H1 (cell line): ENCODE measurements around the gene HMCN1. TPM values are rescaled to one million over a fixed set of nuclear protein-coding genes. Genes with fewer than 3 reads are reported as not detected.

Experiments used
- CTCF ChIA-PET: fragments of 300-600 bp; sonication (Branson Sonifier 250); formaldehyde crosslinking; loops from one replicate; lab custom pipeline; 2021; ENCODE audit not compliant: partially characterized antibody; lab: Charles Lee
- POLR2A ChIA-PET: fragments of 300-600 bp; sonication (Branson Sonifier 250); formaldehyde crosslinking; loops from one replicate; lab custom pipeline; 2021; ENCODE audit warnings: inconsistent platforms; ENCODE audit not compliant: partially characterized antibody; lab: Charles Lee
- DNase-seq, 2 experiments: peaks; one replicate each; pipeline versions ENCODE4 v3.0.0 to v3.0.0-alpha.2; 2010 to 2022; ENCODE audit warnings: low spot score in 2 of 2, low read depth in 1 of 2, mixed read lengths in 1 of 2
- FAIRE-seq: peaks from 2 replicates; lab custom pipeline; 2011; peaks lifted over from hg19 to GRCh38; lab: Jason Lieb, UNC
- H2AFZ ChIP-seq: 2 replicates; pipeline ENCODE4 v1.8.1; 2012; ENCODE audit warnings: low read length, inconsistent platforms
- H2AK5ac ChIP-seq: 2 replicates; pipeline ENCODE4 v1.6.1; 2013; ENCODE audit warnings: low read depth, low read length
- H2BK120ac ChIP-seq: replicated peaks from 2 replicates; pipeline ENCODE3; 2013; ENCODE audit warnings: low read depth, low read length, inconsistent platforms
- H2BK12ac ChIP-seq: 2 replicates; pipeline ENCODE4 v1.6.1; 2013; ENCODE audit warnings: low read depth, low read length
- H2BK15ac ChIP-seq: 2 replicates; pipeline ENCODE4 v1.6.1; 2013; ENCODE audit warnings: low read length
- H2BK20ac ChIP-seq: 2 replicates; pipeline ENCODE4 v1.6.1; 2013; ENCODE audit warnings: low read length
- H2BK5ac ChIP-seq: 2 replicates; pipeline ENCODE4 v1.6.1; 2013; ENCODE audit warnings: low read depth, low read length
- H3K14ac ChIP-seq: 2 replicates; pipeline ENCODE4 v1.6.1; 2013; ENCODE audit warnings: inconsistent platforms; ENCODE audit not compliant: insufficient read length
- H3K18ac ChIP-seq: 2 replicates; pipeline ENCODE4 v1.6.1; 2013; ENCODE audit warnings: low read length; ENCODE audit errors: extremely low read depth
- H3K23ac ChIP-seq: 2 replicates; pipeline ENCODE4 v1.6.1; 2013; ENCODE audit warnings: inconsistent platforms; ENCODE audit not compliant: insufficient read length
- H3K23me2 ChIP-seq: 2 replicates; pipeline ENCODE4 v1.6.1; 2013; ENCODE audit warnings: low read depth, low read length
- H3K27ac ChIP-seq: 2 replicates; pipeline ENCODE4 v1.6.1; 2011; ENCODE audit warnings: low read depth, low read length, inconsistent platforms
- H3K27me3 ChIP-seq, 4 experiments: replicated peaks in 1 of 4; 1 replicate in 1 of 4; 2 replicates in 3 of 4; pipeline versions ENCODE4 v1.6.1 to v1.8.1; 2011 to 2013; ENCODE audit warnings: low read length in 3 of 4, mild to moderate bottlenecking in 3 of 4, inconsistent platforms in 2 of 4, mixed read lengths in 2 of 4, moderate library complexity in 1 of 4; ENCODE audit not compliant: control insufficient read depth in 3 of 4, insufficient read depth in 3 of 4; ENCODE audit errors: extremely low read depth in 1 of 4
- H3K36me3 ChIP-seq, 4 experiments: 2 replicates each; pipeline versions ENCODE4 v1.6.1 to v1.8.1; 2011 to 2013; ENCODE audit warnings: mild to moderate bottlenecking in 4 of 4, low read length in 3 of 4, moderate library complexity in 2 of 4, control low read depth in 1 of 4, inconsistent platforms in 1 of 4; ENCODE audit not compliant: insufficient read depth in 4 of 4, control insufficient read depth in 2 of 4
- H3K4ac ChIP-seq: replicated peaks from 2 replicates; pipeline ENCODE3; 2013; ENCODE audit warnings: low read length, low read depth, mixed read lengths, inconsistent platforms; ENCODE audit not compliant: insufficient read length
- H3K4me1 ChIP-seq, 4 experiments: replicated peaks in 1 of 4; 1 replicate in 1 of 4; 2 replicates in 3 of 4; pipeline versions ENCODE4 v1.6.1 to v1.8.1; 2011 to 2013; ENCODE audit warnings: low read length in 3 of 4, inconsistent platforms in 2 of 4, mixed read lengths in 1 of 4; ENCODE audit not compliant: insufficient read depth in 4 of 4, control insufficient read depth in 3 of 4
- H3K4me2 ChIP-seq, 2 experiments: 2 replicates each; pipeline versions ENCODE4 v1.6.1 to v1.8.1; 2011 to 2013; ENCODE audit warnings: low read depth in 2 of 2, low read length in 2 of 2, control low read depth in 1 of 2, inconsistent platforms in 1 of 2, mild to moderate bottlenecking in 1 of 2; ENCODE audit not compliant: insufficient read depth in 1 of 2
- H3K4me3 ChIP-seq, 4 experiments: fragments of 200-600, 300-600 bp in 1 of 4; sonication (generic), shearing (Covaris generic), sonication (Bioruptor Twin) in 1 of 4; 2 replicates each; pipeline versions ENCODE4 v1.5.1 to v1.8.1; 2011 to 2016; ENCODE audit warnings: low read length in 4 of 4, low read depth in 3 of 4, control low read depth in 2 of 4, inconsistent platforms in 2 of 4, mild to moderate bottlenecking in 2 of 4, mixed read lengths in 1 of 4, moderate library complexity in 1 of 4; ENCODE audit not compliant: insufficient read depth in 2 of 4; ENCODE audit errors: extremely low read depth in 1 of 4
- H3K56ac ChIP-seq: replicated peaks from 2 replicates; pipeline ENCODE3; 2013; ENCODE audit warnings: low read depth, mild to moderate bottlenecking, mixed read lengths, low read length, inconsistent platforms; ENCODE audit not compliant: insufficient read length
- H3K79me1 ChIP-seq: 2 replicates; pipeline ENCODE4 v1.6.1; 2013; ENCODE audit warnings: low read depth, low read length, control low read depth
- H3K79me2 ChIP-seq, 2 experiments: 2 replicates each; pipeline versions ENCODE4 v1.6.1 to v1.8.1; 2012 to 2013; ENCODE audit warnings: low read length in 2 of 2, mild to moderate bottlenecking in 2 of 2, inconsistent platforms in 1 of 2; ENCODE audit not compliant: insufficient read depth in 2 of 2, control insufficient read depth in 1 of 2
- H3K9ac ChIP-seq, 4 experiments: replicated peaks in 1 of 4; 1 replicate in 1 of 4; 2 replicates in 3 of 4; pipeline versions ENCODE4 v1.6.1 to v1.8.1; 2011 to 2013; ENCODE audit warnings: low read depth in 3 of 4, low read length in 3 of 4, control low read depth in 2 of 4, mild to moderate bottlenecking in 2 of 4, moderate library complexity in 2 of 4, inconsistent platforms in 1 of 4; ENCODE audit errors: extremely low read depth in 1 of 4
- H3K9me3 ChIP-seq, 2 experiments: 2 replicates each; pipeline versions ENCODE4 v1.6.1 to v1.8.1; 2012 to 2013; ENCODE audit warnings: mild to moderate bottlenecking in 2 of 2, moderate library complexity in 2 of 2, control low read depth in 1 of 2, inconsistent platforms in 1 of 2, low read depth in 1 of 2, low read length in 1 of 2, mixed read lengths in 1 of 2; ENCODE audit not compliant: insufficient read depth in 2 of 2
- H4K20me1 ChIP-seq, 2 experiments: replicated peaks in 1 of 2; 2 replicates each; pipeline versions ENCODE3 to v1.8.1; 2011 to 2013; ENCODE audit warnings: inconsistent platforms in 2 of 2, low read length in 2 of 2, mild to moderate bottlenecking in 1 of 2; ENCODE audit not compliant: insufficient read depth in 2 of 2, control insufficient read depth in 1 of 2
- H4K5ac ChIP-seq: 2 replicates; pipeline ENCODE4 v1.6.1; 2013; ENCODE audit warnings: low read length, low read depth, mixed read lengths, inconsistent platforms; ENCODE audit not compliant: insufficient read length
- H4K8ac ChIP-seq: 2 replicates; pipeline ENCODE4 v1.8.0; 2013; ENCODE audit warnings: mild to moderate bottlenecking, moderate library complexity, low read length, inconsistent platforms; ENCODE audit not compliant: insufficient read depth; ENCODE audit errors: extremely low read depth
- H4K91ac ChIP-seq: replicated peaks from 2 replicates; pipeline ENCODE3; 2013; ENCODE audit warnings: low read length, mixed read lengths, inconsistent platforms; ENCODE audit not compliant: insufficient read length
- RAD21 ChIP-seq, 2 experiments: IDR thresholded peaks in 1 of 2; conservative IDR thresholded peaks in 1 of 2; 2 replicates each; pipeline ENCODE4 v1.6.1; 2011; ENCODE audit warnings: low read depth in 2 of 2, low read length in 2 of 2, improper control_type of control experiment in 1 of 2, inconsistent platforms in 1 of 2, mild to moderate bottlenecking in 1 of 2, moderate library complexity in 1 of 2
- SUZ12 ChIP-seq: fragments of 200-600 bp; sonication (generic); IDR thresholded peaks from 2 replicates; pipeline ENCODE4 v1.6.1; 2012; ENCODE audit warnings: mild to moderate bottlenecking, inconsistent platforms, low read length, moderate library complexity, mixed read lengths
- WGBS, 2 experiments: shearing (Covaris generic) in 1 of 2; methylation state at CpG; one replicate each; pipeline versions ENCODE4 v1.1.6 to v1.1.7; 2013 to 2015; ENCODE audit warnings: low lambda C conversion rate in 2 of 2, mixed read lengths in 2 of 2, inconsistent platforms in 1 of 2, low coverage in 1 of 2, missing lambda C conversion rate in 1 of 2; ENCODE audit not compliant: insufficient replicate concordance in 2 of 2, insufficient coverage in 1 of 2, insufficient read length in 1 of 2; ENCODE audit errors: extremely low coverage in 1 of 2, missing lambda C conversion rate in 1 of 2; 5-methylcytosine and 5-hydroxymethylcytosine counted together
- polyA plus RNA-seq, 7 experiments: library from polyadenylated mRNA; depleted of rRNA in 3 of 7; stranded (reverse) in 5 of 7; unstranded in 2 of 7; fragments of >200 nt in 5 of 7; fragments of 200-250 nt in 2 of 7; gene quantifications; 1 replicate in 5 of 7; 2 replicates in 1 of 7; 4 replicates in 1 of 7; pipeline versions ENCODE4 v1.2.1 to v1.2.3, GENCODE V29; 2011 to 2013; ENCODE audit warnings: missing spikeins in 2 of 7, mixed read lengths in 2 of 7
- total RNA-seq: library from RNA; stranded (reverse); fragmentation: NEBNext Ultra II Directional; extraction: Animal tissue kit (Norgen Biotek cat#: 25700); gene quantifications from 2 replicates; pipeline ENCODE4 v1.2.1, GENCODE V29; 2021
- TF ChIP-seq, protein P1 (sequence below), 3 experiments: IDR thresholded peaks; 1 replicate in 2 of 3; 2 replicates in 1 of 3; pipeline versions ENCODE4 v1.5.1 to v1.6.1; 2011; ENCODE audit warnings: low read length in 3 of 3, mild to moderate bottlenecking in 3 of 3, inconsistent platforms in 2 of 3, low read depth in 1 of 3, moderate library complexity in 1 of 3; ENCODE audit not compliant: insufficient read depth in 1 of 3; ENCODE audit errors: control extremely low read depth in 1 of 3

HMCN1 gene
- total and polyA plus RNA-seq, 2 of the 8 experiments (the other 6 are each of a cell fraction or from before 2014, with no cell fraction given), result 13.8 to 14.6 TPM

GRCh38 chr1:185720633-185721272, 13.4 kb upstream of the HMCN1 start:
- 59% methylated on average over 2 of the region's 2 CpGs; no CpG with 5 or more reads in 1 of the 2 experiments for WGBS, 2 experiments
- H3K4me3 ChIP-seq, result no peak overlapping the region
- no peak overlapping the region for H3K4ac ChIP-seq
- no peaks in the 10 kb centered on the region for H3K79me2 ChIP-seq
- no peak overlapping the region for H3K18ac ChIP-seq
- H3K9me3 ChIP-seq, result no peaks in the 10 kb centered on the region
- no peak overlapping the region for H2BK20ac ChIP-seq
- no peaks in the 10 kb centered on the region for H3K27me3 ChIP-seq
- H3K4me1 ChIP-seq, result no peaks in the 10 kb centered on the region
- CTCF ChIA-PET, result interaction anchor here (0.6 to 4.0 kb wide), 46 partner anchors 9 to 1557 kb away, joined by 3 to 42 read pairs (median 4); partner anchors contain the start of gene HMCN1
- H2BK12ac ChIP-seq, result no peak overlapping the region
- H2BK5ac ChIP-seq, result no peak overlapping the region
- H2BK120ac ChIP-seq, result no peak overlapping the region
- POLR2A ChIA-PET, result interaction anchor here (1.8 kb wide), 1 partner anchor 13 kb away, joined by 4 read pairs; the partner anchor contains the start of gene HMCN1
- no peaks in the 10 kb centered on the region for H3K79me1 ChIP-seq
- H3K14ac ChIP-seq, result no peak overlapping the region
- no peak overlapping the region for H2AK5ac ChIP-seq
- H2AFZ ChIP-seq, result no peak overlapping the region
- H3K36me3 ChIP-seq, result no peaks in the 10 kb centered on the region
- H4K8ac ChIP-seq, result no peak overlapping the region
- H4K5ac ChIP-seq, result no peak overlapping the region
- H3K23ac ChIP-seq, result no peak overlapping the region
- TF ChIP-seq, protein P1, sequence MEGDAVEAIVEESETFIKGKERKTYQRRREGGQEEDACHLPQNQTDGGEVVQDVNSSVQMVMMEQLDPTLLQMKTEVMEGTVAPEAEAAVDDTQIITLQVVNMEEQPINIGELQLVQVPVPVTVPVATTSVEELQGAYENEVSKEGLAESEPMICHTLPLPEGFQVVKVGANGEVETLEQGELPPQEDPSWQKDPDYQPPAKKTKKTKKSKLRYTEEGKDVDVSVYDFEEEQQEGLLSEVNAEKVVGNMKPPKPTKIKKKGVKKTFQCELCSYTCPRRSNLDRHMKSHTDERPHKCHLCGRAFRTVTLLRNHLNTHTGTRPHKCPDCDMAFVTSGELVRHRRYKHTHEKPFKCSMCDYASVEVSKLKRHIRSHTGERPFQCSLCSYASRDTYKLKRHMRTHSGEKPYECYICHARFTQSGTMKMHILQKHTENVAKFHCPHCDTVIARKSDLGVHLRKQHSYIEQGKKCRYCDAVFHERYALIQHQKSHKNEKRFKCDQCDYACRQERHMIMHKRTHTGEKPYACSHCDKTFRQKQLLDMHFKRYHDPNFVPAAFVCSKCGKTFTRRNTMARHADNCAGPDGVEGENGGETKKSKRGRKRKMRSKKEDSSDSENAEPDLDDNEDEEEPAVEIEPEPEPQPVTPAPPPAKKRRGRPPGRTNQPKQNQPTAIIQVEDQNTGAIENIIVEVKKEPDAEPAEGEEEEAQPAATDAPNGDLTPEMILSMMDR (IDR thresholded peaks at IDR 0.05; ENCODE audit: control extremely low read depth in 1 of 3, insufficient read depth in 1 of 3, low read depth in 1 of 3, low read length in 3 of 3), result peak in 2 of 3 experiments; percentile 13 to 42; a peak in 2 of 4 replicates
- TF ChIP-seq RAD21 (IDR thresholded peaks at IDR 0.05 in 1 of 2, conservative IDR thresholded peaks at IDR 0.05 in 1 of 2; ENCODE audit: low read depth in 2 of 2, low read length in 2 of 2) (peak in 1 of 2 experiments; percentile 55; a peak in 3 of 4 replicates), SUZ12 (no peak)
- H3K27ac ChIP-seq, result no peak overlapping the region
- no peak overlapping the region for H3K4me2 ChIP-seq
- H4K20me1 ChIP-seq, result no peaks in the 10 kb centered on the region
- H4K91ac ChIP-seq, result no peak overlapping the region
- H2BK15ac ChIP-seq, result no peak overlapping the region
- no peak overlapping the region for H3K56ac ChIP-seq
- no peaks in the 10 kb centered on the region for H3K23me2 ChIP-seq
- no peak overlapping the region for H3K9ac ChIP-seq
- no peak for DNase-seq
- FAIRE-seq, result no peak
